Dendritic cell treated with granulocyte-macrophage colony-stimulating factor and Interleukin-4, amounts not matched to agents 40 ng/mL and 50 ng/mL, for 4 days (primary cell): ENCODE measurements around the gene TSPAN6.

Experiments
- H3K27ac Mint-ChIP-seq: one replicate; pipeline ENCODE4 v1.8.0; 2022; ENCODE audit warnings: mild to moderate bottlenecking, mixed read lengths
- H3K27me3 Mint-ChIP-seq: one replicate; pipeline ENCODE4 v1.8.0; 2022; ENCODE audit warnings: mild to moderate bottlenecking, mixed read lengths
- H3K36me3 Mint-ChIP-seq: one replicate; pipeline ENCODE4 v1.8.0; 2022; ENCODE audit warnings: low read depth, mixed read lengths
- H3K4me1 Mint-ChIP-seq: one replicate; pipeline ENCODE4 v1.8.0; 2022; ENCODE audit warnings: low read depth, mixed read lengths
- H3K4me3 Mint-ChIP-seq: one replicate; pipeline ENCODE4 v1.8.0; 2022; ENCODE audit warnings: mild to moderate bottlenecking, moderate library complexity, mixed read lengths
- H3K9me3 Mint-ChIP-seq: one replicate; pipeline ENCODE4 v1.8.0; 2022; ENCODE audit warnings: mixed read lengths
- intact Hi-C: fragments of 100-400 bp; cut with micrococcal nuclease; formaldehyde crosslinking; loops from one replicate; pipeline ENCODE4 v1.15.0; 2022

TSPAN6 gene

GRCh38 chrX:100659431-100660137 lies 23.0 kb upstream of the TSPAN6 start:
- H3K4me1 Mint-ChIP-seq = peaks cover 12% of the 10 kb centered on the region
- H3K4me3 Mint-ChIP-seq = no peak overlapping the region
- H3K9me3 Mint-ChIP-seq = no peaks in the 10 kb centered on the region
- no peaks in the 10 kb centered on the region for H3K36me3 Mint-ChIP-seq
- intact Hi-C loops = no loop called here
- no peak overlapping the region for H3K27ac Mint-ChIP-seq
- peaks cover 35% of the 10 kb centered on the region for H3K27me3 Mint-ChIP-seq

- no peaks in the 10 kb centered on the region for H3K36me3 Mint-ChIP-seq
- no peaks in the 10 kb centered on the region for H3K9me3 Mint-ChIP-seq
- H3K27ac Mint-ChIP-seq = no peak overlapping the region
- intact Hi-C loops = no loop called here
- H3K4me1 Mint-ChIP-seq = peaks cover 12% of the 10 kb centered on the region
- H3K27me3 Mint-ChIP-seq = peaks cover 36% of the 10 kb centered on the region
- H3K4me3 Mint-ChIP-seq = no peak overlapping the region
Measured at GRCh38 chrX:100658941-100659381, 22.4 kb upstream of the TSPAN6 start.

GRCh38 chrX:100654261-100654660 lies 17.7 kb upstream of the TSPAN6 start:
- intact Hi-C loops = no loop called here
- Mint-ChIP-seq H3K36me3 (no peaks in the 10 kb centered on the region), H3K4me3 (no peak overlapping the region), H3K27me3 (peaks cover 39% of the 10 kb centered on the region), H3K4me1 (peaks cover 38% of the 10 kb centered on the region), H3K27ac (no peak overlapping the region), H3K9me3 (no peaks in the 10 kb centered on the region)

- peaks cover 25% of the 10 kb centered on the region for H3K27me3 Mint-ChIP-seq
- H3K4me3 Mint-ChIP-seq = no peak overlapping the region
- H3K27ac Mint-ChIP-seq = no peak overlapping the region
- intact Hi-C loops = no loop called here
- no peaks in the 10 kb centered on the region for H3K9me3 Mint-ChIP-seq
- H3K36me3 Mint-ChIP-seq = no peaks in the 10 kb centered on the region
- H3K4me1 Mint-ChIP-seq = peaks cover 30% of the 10 kb centered on the region
Measured at GRCh38 chrX:100652266-100652665, 15.7 kb upstream of the TSPAN6 start.

- H3K4me1 Mint-ChIP-seq = peaks cover 25% of the 10 kb centered on the region
- H3K36me3 Mint-ChIP-seq = no peaks in the 10 kb centered on the region
- no peak overlapping the region for H3K27ac Mint-ChIP-seq
- intact Hi-C loops = no loop called here
- peaks cover 26% of the 10 kb centered on the region for H3K27me3 Mint-ChIP-seq
- no peaks in the 10 kb centered on the region for H3K9me3 Mint-ChIP-seq
- no peak overlapping the region for H3K4me3 Mint-ChIP-seq
Measured at GRCh38 chrX:100650841-100651240, 14.2 kb upstream of the TSPAN6 start.

GRCh38 chrX:100649550-100650356 lies 13.1 kb upstream of the TSPAN6 start:
- Mint-ChIP-seq H3K27me3 (peaks cover 29% of the 10 kb centered on the region), H3K9me3 (no peaks in the 10 kb centered on the region), H3K36me3 (no peaks in the 10 kb centered on the region), H3K4me1 (peaks cover 29% of the 10 kb centered on the region), H3K27ac (peak overlapping the region; percentile 66), H3K4me3 (no peak overlapping the region)
- intact Hi-C loops = no loop called here

GRCh38 chrX:100648458-100649417 lies 12.1 kb upstream of the TSPAN6 start:
- intact Hi-C loops = no loop called here
- H3K9me3 Mint-ChIP-seq = no peaks in the 10 kb centered on the region
- no peaks in the 10 kb centered on the region for H3K36me3 Mint-ChIP-seq
- H3K4me3 Mint-ChIP-seq = no peak overlapping the region
- peak overlapping the region; percentile 66 for H3K27ac Mint-ChIP-seq
- peaks cover 26% of the 10 kb centered on the region for H3K27me3 Mint-ChIP-seq
- H3K4me1 Mint-ChIP-seq = peaks cover 38% of the 10 kb centered on the region

DNA sequence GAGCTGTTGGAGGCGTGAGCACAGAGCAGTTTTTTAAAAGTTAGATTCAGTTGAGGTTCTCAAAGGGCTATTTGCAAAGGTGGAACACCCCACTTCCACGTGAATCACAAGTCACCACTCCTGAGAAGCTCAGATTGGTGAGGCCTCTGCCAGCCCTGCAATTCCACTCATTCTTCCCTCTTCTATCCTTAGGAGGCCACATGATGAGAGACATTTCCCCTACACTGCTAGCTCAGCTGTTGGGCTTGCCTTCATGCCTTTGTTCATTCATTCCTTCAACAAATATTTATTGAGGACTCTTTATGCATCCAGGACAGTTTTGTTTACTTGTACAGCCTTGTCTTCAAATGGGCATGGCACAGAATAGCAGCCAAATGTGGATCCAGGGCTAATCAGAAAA lies 11.1 kb upstream of the TSPAN6 start:
- no peaks in the 10 kb centered on the region for H3K36me3 Mint-ChIP-seq
- intact Hi-C loops = no loop called here
- H3K27ac Mint-ChIP-seq = no peak overlapping the region
- no peak overlapping the region for H3K4me3 Mint-ChIP-seq
- H3K9me3 Mint-ChIP-seq = no peaks in the 10 kb centered on the region
- H3K27me3 Mint-ChIP-seq = peaks cover 18% of the 10 kb centered on the region
- H3K4me1 Mint-ChIP-seq = peaks cover 35% of the 10 kb centered on the region

GRCh38 chrX:100647095-100647494 lies 10.5 kb upstream of the TSPAN6 start:
- no peak overlapping the region for H3K27ac Mint-ChIP-seq
- peaks cover 28% of the 10 kb centered on the region for H3K4me1 Mint-ChIP-seq
- H3K4me3 Mint-ChIP-seq = no peak overlapping the region
- H3K36me3 Mint-ChIP-seq = no peaks in the 10 kb centered on the region
- no peaks in the 10 kb centered on the region for H3K9me3 Mint-ChIP-seq
- intact Hi-C loops = no loop called here
- H3K27me3 Mint-ChIP-seq = peaks cover 17% of the 10 kb centered on the region

- Mint-ChIP-seq H3K36me3 (no peaks in the 10 kb centered on the region), H3K9me3 (no peaks in the 10 kb centered on the region), H3K4me1 (peaks cover 16% of the 10 kb centered on the region), H3K27ac (no peak overlapping the region), H3K27me3 (peaks cover 27% of the 10 kb centered on the region), H3K4me3 (no peak overlapping the region)
- intact Hi-C loops = no loop called here
Measured at GRCh38 chrX:100645106-100645505, 8.5 kb upstream of the TSPAN6 start.

- Mint-ChIP-seq H3K36me3 (no peaks in the 10 kb centered on the region), H3K27me3 (peaks cover 34% of the 10 kb centered on the region), H3K27ac (no peak within 1 kb of the TSS), H3K4me3 (no peak within 1 kb of the TSS), H3K4me1 (peaks cover 16% of the 10 kb centered on the region), H3K9me3 (no peaks in the 10 kb centered on the region)
- intact Hi-C loops = no loop called here
Measured at GRCh38 chrX:100643956-100644860, 7.6 kb upstream of the TSPAN6 start, which contains the start of gene SRPX2. Gene SRPX2 (plus strand): TSS chrX:100644199. CDS start chrX:100646323, 2,124 bp downstream.

DNA sequence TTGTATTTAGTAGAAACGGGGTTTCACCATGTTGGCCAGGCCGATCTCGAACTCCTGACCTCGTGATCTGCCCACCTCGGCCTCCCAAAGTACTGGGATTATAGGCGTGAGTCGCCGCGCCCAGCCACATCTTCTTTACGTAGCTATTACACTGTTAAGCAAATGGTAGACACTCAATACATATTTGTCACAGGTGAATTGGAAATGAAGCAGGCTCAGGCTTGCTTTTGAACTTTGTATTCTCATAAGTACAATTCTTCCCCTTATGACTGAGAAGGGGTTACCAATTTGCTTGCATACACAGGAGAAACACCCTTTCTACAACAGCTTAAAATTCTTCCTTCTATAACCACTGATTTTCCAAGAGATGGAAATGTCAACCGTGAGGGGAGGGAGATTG lies 6.6 kb upstream of the TSPAN6 start:
- peaks cover 16% of the 10 kb centered on the region for H3K4me1 Mint-ChIP-seq
- no peak overlapping the region for H3K4me3 Mint-ChIP-seq
- H3K27ac Mint-ChIP-seq = no peak overlapping the region
- peaks cover 38% of the 10 kb centered on the region for H3K27me3 Mint-ChIP-seq
- H3K9me3 Mint-ChIP-seq = no peaks in the 10 kb centered on the region
- H3K36me3 Mint-ChIP-seq = no peaks in the 10 kb centered on the region
- intact Hi-C loops = no loop called here

DNA sequence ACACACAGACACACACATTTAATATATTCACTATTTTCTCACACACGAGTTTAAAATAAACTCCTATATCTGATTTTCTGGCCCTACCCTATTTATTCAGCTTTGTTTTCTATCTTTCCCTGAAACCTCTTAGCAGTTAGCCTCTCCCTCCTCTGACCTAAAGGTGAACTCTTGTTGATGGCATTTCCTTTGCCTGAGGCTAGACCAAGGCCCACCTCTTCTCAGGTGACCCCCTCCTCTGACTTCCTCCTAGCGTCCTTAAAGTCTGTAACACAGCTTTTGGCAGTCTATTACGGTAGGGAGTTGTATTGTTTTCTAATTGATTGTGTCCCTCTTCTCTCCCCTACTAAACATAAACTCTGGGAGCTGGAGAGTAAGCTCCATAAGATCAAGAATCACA lies 5.7 kb upstream of the TSPAN6 start:
- no peaks in the 10 kb centered on the region for H3K36me3 Mint-ChIP-seq
- intact Hi-C loops = no loop called here
- peaks cover 16% of the 10 kb centered on the region for H3K4me1 Mint-ChIP-seq
- H3K9me3 Mint-ChIP-seq = no peaks in the 10 kb centered on the region
- no peak overlapping the region for H3K4me3 Mint-ChIP-seq
- no peak overlapping the region for H3K27ac Mint-ChIP-seq
- H3K27me3 Mint-ChIP-seq = peaks cover 44% of the 10 kb centered on the region
